ENCODE results near the gene STIM2.

DNA sequence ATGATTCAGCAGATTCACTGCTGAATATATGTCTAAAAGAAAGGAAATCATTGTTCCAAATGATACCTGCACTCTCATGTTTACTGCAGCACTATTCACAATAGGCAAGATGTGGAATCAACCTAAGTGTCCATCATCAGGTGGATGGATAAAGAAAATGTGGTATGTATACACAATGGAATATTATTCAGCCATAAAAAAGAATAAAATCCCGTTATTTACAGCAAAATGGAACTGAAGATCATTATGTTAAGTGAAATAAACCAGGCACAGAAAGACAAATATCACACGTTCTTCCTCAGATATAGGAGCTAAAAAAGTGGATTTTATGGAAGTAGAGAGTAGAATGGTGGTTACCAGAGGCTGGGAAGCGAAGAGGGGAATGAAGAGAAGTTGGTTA is 130.4 kb downstream of the STIM2 start:
- TF ChIP-seq CTCF (IDR thresholded peaks at IDR 0.05) (no peak), ZFX (IDR thresholded peaks at IDR 0.05; ENCODE audit: borderline replicate concordance) (no peak)

Data from 22Rv1 (cell line).